Measurements from ENCODE around the gene KPNA2. TPM values are rescaled to one million over a fixed set of nuclear protein-coding genes. Genes with fewer than 3 reads are reported as not detected.
"Not testable (repeated sequence)": the region's sequence is repeated elsewhere in the genome, so short reads cannot be mapped to it uniquely, and the experiment has no call there.

The KPNA2 gene
- total and polyA plus RNA-seq, 9 of the 15 experiments (the other 6 are each of a cell fraction or from before 2014, with no cell fraction given), result 132 to 984 (median 241) TPM

DNA sequence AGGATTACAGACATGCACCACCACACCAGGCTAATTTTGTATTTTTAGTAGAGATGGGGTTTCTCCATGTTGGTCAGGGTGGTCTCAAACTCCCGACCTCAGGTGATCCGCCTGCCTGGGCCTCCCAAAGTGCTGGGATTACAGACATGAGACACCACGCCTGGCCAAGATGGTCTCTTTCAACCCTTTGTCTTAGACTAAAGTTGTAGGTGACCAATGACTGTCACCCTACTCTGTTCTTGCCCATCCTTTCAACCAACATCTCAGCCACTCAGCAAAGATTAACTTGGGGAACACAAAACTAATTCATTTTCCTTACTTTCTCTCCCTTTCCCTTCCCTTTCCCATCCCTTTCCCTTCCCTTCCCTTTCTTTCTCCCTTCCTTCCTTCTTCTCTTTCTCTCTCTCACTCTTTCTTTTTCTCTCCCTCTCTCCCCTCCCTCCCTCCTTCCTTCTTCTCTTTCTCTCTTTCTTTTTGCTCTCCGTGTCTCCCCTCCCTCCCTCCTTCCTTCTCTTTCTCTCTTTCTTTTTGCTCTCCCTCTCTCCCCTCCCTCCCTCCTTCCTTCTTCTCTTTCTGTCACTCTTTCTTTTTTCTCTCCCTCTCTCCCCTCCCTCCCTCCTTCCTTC lies 14.4 kb downstream of the KPNA2 start:
- FAIRE-seq; H3K4me1 ChIP-seq (replicated peaks in 1 of 2; ENCODE audit: control insufficient read depth in 2 of 2, insufficient read depth in 2 of 2, low read length in 2 of 2); H3K9me1 ChIP-seq (ENCODE audit: control insufficient read depth, insufficient read depth, low read length); H3K27ac ChIP-seq (ENCODE audit: extremely low read depth, low read depth, low read length); BruUV-seq (replicated peaks); ATAC-seq; H2AFZ ChIP-seq (ENCODE audit: low read depth, low read length); H3K9ac ChIP-seq (ENCODE audit: insufficient read depth in 1 of 2, low read depth in 2 of 2, low read length in 2 of 2); H3K9me3 ChIP-seq (replicated peaks; ENCODE audit: control insufficient read depth, insufficient read depth, low read depth, low read length); H3K27me3 ChIP-seq (ENCODE audit: control insufficient read depth in 2 of 2, insufficient read depth in 2 of 2, low read length in 2 of 2); DNase-seq (ENCODE audit: extremely low read depth in 1 of 4, low spot score in 3 of 4); H3K79me2 ChIP-seq (ENCODE audit: control insufficient read depth, insufficient read depth, low read length); H4K20me1 ChIP-seq (replicated peaks; ENCODE audit: control insufficient read depth, insufficient read depth, low read length); H3K4me3 ChIP-seq; in situ Hi-C loops (cut with MboI); CTCF ChIA-PET (ENCODE audit: low intra/inter-chr PET ratio); H3K4me2 ChIP-seq (ENCODE audit: insufficient read depth, low read length); intact Hi-C loops (cut with micrococcal nuclease): not testable (repeated sequence)
- WGBS (ENCODE audit: insufficient coverage, low coverage, missing lambda C conversion rate), result 52% methylated on average over 4 of the region's 4 CpGs
- TF ChIP-seq, protein P1, sequence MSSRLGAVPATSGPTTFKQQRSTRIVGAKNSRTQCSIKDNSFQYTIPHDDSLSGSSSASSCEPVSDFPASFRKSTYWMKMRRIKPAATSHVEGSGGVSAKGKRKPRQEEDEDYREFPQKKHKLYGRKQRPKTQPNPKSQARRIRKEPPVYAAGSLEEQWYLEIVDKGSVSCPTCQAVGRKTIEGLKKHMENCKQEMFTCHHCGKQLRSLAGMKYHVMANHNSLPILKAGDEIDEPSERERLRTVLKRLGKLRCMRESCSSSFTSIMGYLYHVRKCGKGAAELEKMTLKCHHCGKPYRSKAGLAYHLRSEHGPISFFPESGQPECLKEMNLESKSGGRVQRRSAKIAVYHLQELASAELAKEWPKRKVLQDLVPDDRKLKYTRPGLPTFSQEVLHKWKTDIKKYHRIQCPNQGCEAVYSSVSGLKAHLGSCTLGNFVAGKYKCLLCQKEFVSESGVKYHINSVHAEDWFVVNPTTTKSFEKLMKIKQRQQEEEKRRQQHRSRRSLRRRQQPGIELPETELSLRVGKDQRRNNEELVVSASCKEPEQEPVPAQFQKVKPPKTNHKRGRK (tag; IDR thresholded peaks at IDR 0.05), result peak; percentile 47; the same call in 1 of the 2 replicates
- H3K36me3 ChIP-seq (ENCODE audit: control insufficient read depth, insufficient read depth, low read length), result peaks cover 22% of the 10 kb centered on the region
- POLR2A ChIA-PET, result interaction anchor here (0.8 to 3.5 kb wide), 4 partner anchors 9 to 30 kb away, joined by 3 to 22 read pairs (median 6); partner anchors contain the start of gene KPNA2

Data from K562 (cell line).